HG03066 (cell line): ENCODE results near the gene TTC39C.
A peak's percentile ranks its signal among the peaks of the same experiment; 100 is the strongest.

Experiments
- ATAC-seq: cut with Tn5 transposase; IDR thresholded peaks from one replicate; pipeline ENCODE4 v1.9.1; 2021; ENCODE audit warnings: low read depth; ENCODE audit not compliant: unreplicated experiment

The TTC39C gene

GRCh38 chr18:23990474-23991410, 23.8 kb upstream of the TTC39C start:
- ATAC-seq = no peak

GRCh38 chr18:23992089-23992940, 22.2 kb upstream of the TTC39C start:
- ATAC-seq = no peak

- no peak for ATAC-seq
Measured at GRCh38 chr18:23992941-23993280, 21.6 kb upstream of the TTC39C start.

DNA sequence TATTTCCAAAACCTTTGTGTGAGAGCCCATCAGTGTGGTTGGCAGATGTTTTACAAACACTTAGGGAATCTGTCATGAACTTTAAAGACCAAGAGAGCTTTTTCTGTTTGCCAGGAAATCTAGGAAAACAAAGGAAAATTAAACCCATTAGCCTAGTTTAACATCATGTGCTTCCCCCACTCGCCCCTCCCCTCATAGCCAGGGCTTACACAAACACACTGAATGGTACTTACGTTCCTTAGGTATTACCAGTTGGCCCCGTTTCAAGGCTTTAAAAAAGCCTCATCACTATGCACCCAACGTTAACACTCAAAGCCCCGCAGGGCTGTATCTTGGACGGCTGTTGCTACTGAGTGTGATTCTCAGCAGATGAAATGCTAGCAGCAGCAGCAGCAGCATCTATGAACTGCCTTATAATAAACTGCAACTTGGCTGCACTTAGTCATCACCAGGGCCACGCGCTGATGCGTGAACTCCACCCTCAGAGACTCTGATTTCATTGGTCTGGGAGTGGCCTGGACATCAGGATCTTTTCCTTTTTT, 20.1 kb upstream of the TTC39C start:
- ATAC-seq = no peak

GRCh38 chr18:23995180-23995579, 19.4 kb upstream of the TTC39C start:
- no peak for ATAC-seq

- ATAC-seq = no peak
Measured at GRCh38 chr18:23998018-23998417, 16.5 kb upstream of the TTC39C start.

DNA sequence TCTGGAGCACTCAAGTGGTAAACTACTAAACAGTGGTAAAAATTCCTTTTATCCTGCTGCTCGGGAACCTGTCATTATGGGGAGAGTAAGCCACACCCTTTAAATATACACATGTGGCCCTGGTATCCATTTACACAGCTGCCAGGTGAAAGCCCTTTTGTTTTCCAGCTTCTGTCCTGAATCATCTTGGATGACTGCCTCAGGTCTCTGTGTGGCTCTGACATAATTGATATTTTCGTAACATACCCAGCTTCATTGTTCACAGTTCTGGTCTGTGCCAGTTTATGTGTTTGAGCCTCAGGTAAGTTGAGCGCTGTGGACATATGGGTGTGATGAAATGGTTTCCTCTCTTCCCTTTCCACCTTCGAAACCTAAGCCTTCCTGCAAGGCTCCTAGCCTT, 15.7 kb upstream of the TTC39C start:
- ATAC-seq = no peak

- ATAC-seq = no peak
Measured at GRCh38 chr18:24000613-24001490, 13.7 kb upstream of the TTC39C start.

DNA sequence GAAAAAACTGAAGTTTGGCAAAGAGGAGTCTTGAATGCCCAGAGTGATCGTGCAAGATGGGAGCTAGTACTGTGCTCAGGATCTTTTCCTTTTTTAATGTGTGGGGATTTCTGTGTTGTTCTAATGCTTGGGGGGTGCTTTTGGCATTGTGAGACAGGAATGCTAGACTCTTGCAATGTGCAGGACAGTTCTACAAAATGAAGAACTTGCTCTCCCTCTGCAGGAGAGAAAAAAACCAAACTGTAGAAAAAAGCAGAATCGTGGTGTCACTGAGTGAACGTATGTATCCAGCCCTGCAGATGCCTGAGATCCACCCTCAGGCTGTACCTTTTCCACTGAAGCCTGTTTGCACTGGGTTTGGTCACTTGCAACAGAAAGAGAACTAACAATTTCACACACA, 12.1 kb upstream of the TTC39C start:
- ATAC-seq = no peak

GRCh38 chr18:24003288-24003687, 11.3 kb upstream of the TTC39C start:
- no peak for ATAC-seq

DNA sequence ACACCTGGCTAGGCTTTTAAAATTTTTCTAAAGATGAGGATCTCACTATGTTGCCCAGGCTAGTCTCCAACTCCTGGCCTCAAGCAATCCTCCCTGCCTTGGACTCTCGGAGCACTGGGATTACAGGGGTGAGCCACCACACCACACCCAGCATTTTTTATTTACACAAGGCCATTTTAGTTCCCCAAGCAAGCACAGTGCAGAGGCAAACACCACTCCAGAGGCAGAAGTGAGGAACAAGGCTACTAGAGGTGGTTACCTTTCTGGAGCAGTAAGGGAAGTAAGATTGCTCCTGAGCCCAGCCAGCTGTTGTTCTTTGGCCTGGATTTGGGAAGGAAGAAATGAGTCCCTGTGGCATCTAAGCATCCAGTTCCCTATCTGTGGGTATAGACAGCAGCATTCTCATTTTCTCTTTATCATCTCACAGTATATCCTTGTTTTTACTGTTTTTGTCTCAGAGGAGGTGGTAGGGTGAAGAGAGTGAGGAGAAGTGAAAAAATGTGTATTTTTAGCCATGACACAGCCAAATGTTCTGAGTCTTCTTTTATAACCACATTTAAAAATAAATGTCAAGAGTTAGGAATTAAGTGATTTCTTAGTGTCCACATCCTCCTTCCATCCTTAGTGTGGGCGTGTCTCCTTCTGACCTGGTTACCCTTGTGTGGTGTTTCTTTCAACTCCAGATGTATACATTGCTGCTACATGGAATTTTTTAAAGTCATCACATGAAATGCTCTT, 10.5 kb upstream of the TTC39C start:
- no peak for ATAC-seq

DNA sequence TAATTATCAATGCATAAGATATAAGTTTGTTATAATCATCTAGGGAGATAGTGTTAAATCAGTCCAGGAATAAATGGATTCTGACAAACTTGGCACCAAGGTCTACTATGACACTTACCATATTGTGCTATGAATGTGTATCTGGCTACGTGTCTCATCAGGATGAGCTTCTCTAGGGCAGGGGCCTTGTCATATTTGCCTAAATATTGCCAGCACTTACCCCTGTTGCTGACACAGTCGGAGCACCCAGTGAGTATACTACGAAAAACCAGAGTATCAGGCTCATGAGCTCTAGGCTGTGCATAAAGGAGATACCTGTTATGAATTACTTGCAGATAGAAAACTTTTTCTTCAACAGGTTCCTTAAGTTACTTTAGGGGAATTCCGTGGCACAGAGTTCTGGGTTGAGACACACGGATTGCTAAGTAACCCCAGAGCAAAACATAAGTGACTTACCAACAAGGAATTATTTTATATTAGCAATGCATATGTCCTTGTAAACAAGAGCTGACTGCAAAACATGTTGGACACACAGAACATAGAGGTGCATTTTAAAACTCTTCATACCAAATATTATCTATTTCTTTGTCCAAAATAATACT, 7.7 kb upstream of the TTC39C start:
- no peak for ATAC-seq

- ATAC-seq = no peak
Measured at GRCh38 chr18:24009246-24009645, 5.3 kb upstream of the TTC39C start.

DNA sequence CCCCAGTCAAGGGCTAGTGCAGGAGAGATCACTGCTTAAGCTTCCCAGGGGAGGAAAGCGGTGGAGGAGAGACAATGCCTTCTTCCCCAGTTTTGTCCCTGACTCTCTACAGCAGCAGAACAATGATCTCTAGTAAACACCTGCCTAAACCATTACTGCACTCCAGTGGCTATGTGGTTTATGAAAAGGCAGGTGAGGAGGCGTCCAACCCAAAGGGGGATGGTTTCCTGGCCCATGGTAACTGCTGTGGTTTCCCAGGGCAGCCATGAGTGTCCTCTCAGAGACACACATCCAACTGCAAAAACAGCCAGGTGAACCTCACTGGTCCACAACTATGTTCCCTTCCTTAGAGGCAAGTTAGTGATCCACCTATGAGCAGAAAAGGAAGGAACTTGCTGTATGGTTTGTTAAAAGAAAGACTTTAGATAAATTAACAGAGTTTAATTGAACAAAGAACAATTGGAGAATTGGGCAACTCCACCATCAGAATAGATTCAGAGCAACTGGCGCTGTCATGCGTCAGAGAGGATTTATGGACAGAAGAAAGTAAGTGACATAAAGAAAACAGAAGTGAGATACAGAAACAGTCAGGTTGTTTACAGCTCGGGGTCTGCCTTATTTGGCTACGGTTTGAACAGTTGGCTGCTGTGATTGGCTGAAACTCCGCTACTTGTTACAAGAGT, 4.8 kb upstream of the TTC39C start:
- ATAC-seq = peak; percentile 58

DNA sequence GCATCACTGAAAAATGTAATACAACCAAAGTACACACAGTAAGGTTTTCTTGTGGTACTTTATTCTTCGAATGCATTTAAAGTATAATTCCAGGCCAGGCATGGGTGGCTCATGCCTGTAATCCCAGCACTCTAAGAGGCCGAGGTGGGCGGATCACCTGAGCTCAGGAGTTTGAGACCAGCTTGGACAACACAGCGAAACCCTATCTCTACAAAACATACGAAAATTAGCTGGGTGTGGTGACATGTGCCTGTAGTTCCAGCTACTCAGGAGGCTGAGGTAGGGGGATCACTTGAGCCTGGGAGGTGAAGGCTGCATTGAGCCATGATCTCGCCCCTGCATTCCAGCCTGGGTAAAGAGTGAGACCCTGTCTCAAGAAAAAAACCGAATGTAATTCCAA, 3.9 kb upstream of the TTC39C start:
- no peak for ATAC-seq

DNA sequence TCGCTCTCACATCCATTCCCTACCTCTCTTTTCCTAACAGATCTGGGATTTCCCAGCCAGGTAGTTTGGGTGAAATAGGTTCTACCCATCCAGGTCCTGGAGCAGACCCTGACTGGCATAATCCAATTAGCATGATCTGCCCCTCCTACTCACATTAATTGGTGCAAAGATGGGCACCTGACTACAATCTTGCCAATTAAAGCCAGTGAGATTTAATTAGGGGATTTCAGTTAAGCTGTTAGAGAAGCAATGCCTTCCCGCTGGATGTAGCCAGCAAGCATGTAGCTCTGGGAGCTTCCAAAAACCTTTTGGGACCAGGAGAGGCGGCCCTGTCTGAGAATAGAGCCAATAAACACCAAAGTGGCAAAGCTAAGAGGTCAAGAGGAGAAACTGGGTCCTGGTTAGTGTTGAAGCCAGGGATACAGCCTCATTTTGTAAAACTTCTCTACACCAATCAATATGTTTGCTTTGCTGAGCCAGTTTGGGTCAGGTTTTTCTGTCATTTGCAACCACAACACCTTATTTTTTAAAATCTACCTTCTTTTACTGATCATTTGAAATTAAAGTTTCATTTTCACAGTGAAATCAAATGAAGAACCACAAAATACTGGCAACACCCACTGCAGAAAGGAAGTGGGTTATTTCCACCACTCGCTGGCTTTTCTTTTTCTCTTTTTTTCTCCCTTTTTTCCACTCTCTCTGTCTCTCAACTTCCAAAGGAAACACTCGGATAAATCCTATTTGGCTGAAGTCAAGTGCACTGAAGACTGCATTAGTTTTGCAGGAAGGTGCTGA, 3.2 kb upstream of the TTC39C start:
- no peak for ATAC-seq

DNA sequence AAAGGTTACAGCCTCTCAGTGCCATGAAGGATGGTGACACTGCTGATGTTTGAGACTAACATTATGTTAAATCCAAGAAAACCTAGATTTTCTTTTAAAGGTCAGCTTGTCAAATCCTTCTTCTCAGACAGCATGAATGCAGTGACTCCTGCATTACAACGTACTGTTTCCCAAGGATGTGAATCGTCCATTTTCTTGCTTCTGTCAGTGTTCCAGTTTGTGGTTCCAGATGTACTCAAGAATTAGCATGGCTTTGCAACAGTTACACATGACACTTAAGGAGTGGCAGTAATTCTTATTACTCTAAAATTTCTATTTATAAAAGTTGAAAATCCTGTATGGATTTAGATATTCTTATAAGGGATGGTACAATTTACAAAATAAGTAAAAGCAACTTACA, 1.5 kb upstream of the TTC39C start:
- ATAC-seq = no peak

DNA sequence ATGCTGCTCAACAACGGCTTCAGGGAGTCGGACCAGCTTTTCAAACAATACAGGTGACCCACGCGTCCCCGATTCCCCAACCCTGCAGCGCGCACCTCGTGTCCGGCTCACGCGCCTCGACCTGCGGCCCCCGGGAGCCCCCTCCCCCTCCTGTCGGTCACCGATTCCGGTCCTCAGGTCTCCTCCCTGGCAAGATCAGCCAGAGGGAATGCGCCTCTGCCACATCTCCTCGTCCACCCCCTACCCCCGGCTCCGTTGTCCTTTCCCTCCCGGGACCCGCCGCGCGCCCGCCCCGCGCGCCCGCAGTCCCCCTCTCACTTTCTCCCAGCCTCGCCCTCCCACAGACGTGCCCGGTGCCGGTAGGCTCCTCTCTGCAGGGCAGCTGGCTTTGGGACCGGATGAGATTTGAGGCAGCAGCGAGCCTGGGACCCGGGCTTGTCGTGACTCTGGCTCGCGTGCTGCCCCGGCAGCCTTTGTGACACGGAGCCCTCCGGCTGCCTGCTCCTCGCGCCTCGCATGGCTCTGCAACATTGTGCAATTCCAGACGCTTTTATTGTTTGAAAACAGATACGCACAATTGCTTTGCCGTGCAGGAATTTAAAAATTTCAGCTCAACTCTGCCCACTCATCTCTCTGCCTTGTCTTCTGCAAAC, 558 bp downstream of the TTC39C start:
- ATAC-seq = no peak
